Trophoblast cell (in vitro differentiated cells and primary cell): ENCODE measurements around the gene LBX2.
"Not testable (repeated sequence)": the region's sequence is repeated elsewhere in the genome, so short reads cannot be mapped to it uniquely, and the experiment has no call there.

Experiments used
- DNase-seq, 2 donors: peaks; one replicate each; pipeline ENCODE4 v3.0.0-alpha.2; 2016
- H2AFZ ChIP-seq: 2 replicates; pipeline ENCODE4 v1.6.1; 2013; ENCODE audit warnings: low read length, moderate library complexity, mild to moderate bottlenecking; ENCODE audit not compliant: insufficient read depth, poor library complexity
- H2AK5ac ChIP-seq: 2 replicates; pipeline ENCODE4 v1.6.1; 2013; ENCODE audit warnings: mild to moderate bottlenecking, low read length
- H2BK120ac ChIP-seq: 2 replicates; pipeline ENCODE4 v1.6.1; 2013; ENCODE audit warnings: low read length, mild to moderate bottlenecking, moderate library complexity; ENCODE audit not compliant: insufficient read depth, poor library complexity
- H2BK12ac ChIP-seq: 2 replicates; pipeline ENCODE4 v1.6.1; 2013; ENCODE audit warnings: mild to moderate bottlenecking, low read length, moderate library complexity
- H2BK5ac ChIP-seq: 2 replicates; pipeline ENCODE4 v1.6.1; 2013; ENCODE audit warnings: low read length, low read depth, moderate library complexity, mild to moderate bottlenecking; ENCODE audit not compliant: poor library complexity
- H3K14ac ChIP-seq: 2 replicates; pipeline ENCODE4 v1.6.1; 2013; ENCODE audit warnings: mild to moderate bottlenecking, low read length
- H3K18ac ChIP-seq: 2 replicates; pipeline ENCODE4 v1.6.1; 2013; ENCODE audit warnings: mild to moderate bottlenecking, low read length
- H3K23ac ChIP-seq: 2 replicates; pipeline ENCODE4 v1.6.1; 2013; ENCODE audit warnings: low read length
- H3K27ac ChIP-seq: 2 replicates; pipeline ENCODE4 v1.5.1; 2013; ENCODE audit warnings: low read depth, mild to moderate bottlenecking, inconsistent platforms, low read length, moderate library complexity
- H3K27me3 ChIP-seq: 2 replicates; pipeline ENCODE4 v1.6.1; 2013; ENCODE audit warnings: inconsistent platforms, mild to moderate bottlenecking, low read length, moderate library complexity; ENCODE audit not compliant: insufficient read depth
- H3K36me3 ChIP-seq, 2 experiments: 1 replicate in 1 of 2; 2 replicates in 1 of 2; pipeline ENCODE4 v1.6.1; 2013; ENCODE audit warnings: low read length in 2 of 2, mild to moderate bottlenecking in 2 of 2, moderate library complexity in 1 of 2; ENCODE audit not compliant: insufficient read depth in 2 of 2, control insufficient read depth in 1 of 2
- H3K4ac ChIP-seq: 2 replicates; pipeline ENCODE4 v1.6.1; 2013; ENCODE audit warnings: low read depth, mild to moderate bottlenecking, low read length, moderate library complexity
- H3K4me1 ChIP-seq, 2 experiments: 1 replicate in 1 of 2; 2 replicates in 1 of 2; pipeline ENCODE4 v1.6.1; 2013; ENCODE audit warnings: low read length in 2 of 2, mild to moderate bottlenecking in 2 of 2, moderate library complexity in 1 of 2; ENCODE audit not compliant: insufficient read depth in 2 of 2, control insufficient read depth in 1 of 2
- H3K4me2 ChIP-seq: 2 replicates; pipeline ENCODE4 v1.6.1; 2013; ENCODE audit warnings: inconsistent platforms, mild to moderate bottlenecking, low read length, moderate library complexity
- H3K4me3 ChIP-seq: 2 replicates; pipeline ENCODE4 v1.5.1; 2013; ENCODE audit warnings: mild to moderate bottlenecking, low read depth, low read length, inconsistent platforms
- H3K79me1 ChIP-seq: one replicate; pipeline ENCODE4 v1.6.1; 2013; ENCODE audit warnings: low read length
- H3K79me2 ChIP-seq: 2 replicates; pipeline ENCODE4 v1.6.1; 2013; ENCODE audit warnings: low read length, mild to moderate bottlenecking; ENCODE audit not compliant: control insufficient read depth, insufficient read depth, poor library complexity
- H3K9ac ChIP-seq: 2 replicates; pipeline ENCODE4 v1.6.1; 2013; ENCODE audit warnings: mild to moderate bottlenecking, low read length
- H3K9me3 ChIP-seq: 2 replicates; pipeline ENCODE4 v1.6.1; 2013; ENCODE audit warnings: low read depth, mild to moderate bottlenecking, control low read depth, inconsistent platforms, low read length; ENCODE audit not compliant: insufficient read depth
- H4K12ac ChIP-seq: 2 replicates; pipeline ENCODE4 v1.6.1; 2013; ENCODE audit warnings: low read depth, mild to moderate bottlenecking, low read length, moderate library complexity
- H4K8ac ChIP-seq: 2 replicates; pipeline ENCODE4 v1.6.1; 2013; ENCODE audit warnings: low read depth, mild to moderate bottlenecking, low read length, moderate library complexity
- H4K91ac ChIP-seq: one replicate; pipeline ENCODE4 v1.6.1; 2013; ENCODE audit warnings: low read depth, mild to moderate bottlenecking, low read length, moderate library complexity
- WGBS: extraction: QIAGEN DNeasy Blood & Tissue Kit; methylation state at CpG from one replicate; pipeline ENCODE4 v1.1.7; 2013; ENCODE audit warnings: missing lambda C conversion rate; ENCODE audit not compliant: insufficient read length, insufficient coverage; ENCODE audit errors: extremely low coverage; 5-methylcytosine and 5-hydroxymethylcytosine counted together

The LBX2 gene

DNA sequence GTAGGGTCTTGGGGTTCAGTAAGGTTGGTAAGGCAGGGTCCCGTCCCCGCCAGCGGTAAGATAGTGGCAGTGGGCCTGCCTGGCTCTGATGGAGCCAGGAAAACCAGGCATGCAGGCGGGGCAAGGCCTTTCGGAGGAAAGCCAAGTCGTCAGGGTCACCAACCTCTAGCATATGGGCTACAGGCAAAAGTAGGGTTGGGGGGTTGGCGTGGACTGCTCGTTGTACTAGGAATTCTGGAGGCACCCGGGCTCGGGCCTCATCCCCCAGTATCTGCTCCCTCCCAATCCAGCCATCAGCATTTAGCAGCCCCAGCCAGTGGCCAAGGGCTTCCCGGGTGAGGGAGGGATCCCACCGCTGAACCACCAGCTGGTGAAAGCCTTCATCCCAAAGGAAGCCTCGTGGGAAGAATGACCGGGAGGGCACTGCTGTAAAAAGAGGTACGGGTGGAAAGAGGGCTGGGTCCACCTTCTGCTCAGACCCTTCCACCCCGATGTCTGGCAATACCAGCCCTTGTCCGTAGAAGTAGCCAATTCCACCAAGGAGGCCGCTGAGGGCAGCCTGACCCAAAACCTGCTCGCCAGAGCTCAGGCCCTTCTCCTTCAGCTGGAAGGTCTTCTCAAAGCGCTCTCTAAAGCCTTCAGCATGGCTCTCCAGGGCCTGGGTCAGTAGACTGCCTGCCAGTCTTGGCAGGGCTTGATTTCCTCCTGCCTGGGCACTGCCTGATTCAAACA lies 37.2 kb downstream of the LBX2 start:
- Histone ChIP-seq H3K4me3 (no peak overlapping the region), H4K8ac (no peak overlapping the region), H3K79me1 (peaks cover 19% of the 10 kb centered on the region), H2AK5ac (no peak overlapping the region), H3K79me2 (peaks cover 19% of the 10 kb centered on the region), H2BK120ac (no peak overlapping the region), H3K4ac (no peak overlapping the region), H3K14ac (no peak overlapping the region), H2BK5ac (no peak overlapping the region), H3K27ac (no peak overlapping the region), H4K91ac (no peak overlapping the region), H2AFZ (no peak overlapping the region), H3K4me2 (no peak overlapping the region), H3K18ac (no peak overlapping the region), H3K9me3 (peaks cover 5% of the 10 kb centered on the region), H2BK12ac (no peak overlapping the region), H3K9ac (no peak overlapping the region), H4K12ac (no peak overlapping the region), H3K23ac (no peak overlapping the region), H3K27me3 (no peaks in the 10 kb centered on the region), H3K4me1 (peaks cover 6 to 12% of the 10 kb centered on the region in 2 experiments), H3K36me3 (peaks cover 34 to 36% of the 10 kb centered on the region in 2 experiments)
- no CpG with 5 or more reads among the region's 20 CpGs for WGBS
- no peak for DNase-seq

GRCh38 chr2:74461187-74462053 lies 38.0 kb downstream of the LBX2 start:
- H3K14ac ChIP-seq = no peak overlapping the region
- no peak overlapping the region for H3K23ac ChIP-seq
- H4K12ac ChIP-seq = no peak overlapping the region
- H2BK12ac ChIP-seq = no peak overlapping the region
- H3K4me2 ChIP-seq = no peak overlapping the region
- no peaks in the 10 kb centered on the region for H3K27me3 ChIP-seq
- no peak overlapping the region for H3K4ac ChIP-seq
- H2BK5ac ChIP-seq = no peak overlapping the region
- H4K8ac ChIP-seq = no peak overlapping the region
- peaks cover 5% of the 10 kb centered on the region for H3K9me3 ChIP-seq
- peaks cover 19% of the 10 kb centered on the region for H3K79me2 ChIP-seq
- H4K91ac ChIP-seq = no peak overlapping the region
- H3K79me1 ChIP-seq = peaks cover 21% of the 10 kb centered on the region
- H3K9ac ChIP-seq = no peak overlapping the region
- peaks cover 6 to 12% of the 10 kb centered on the region in 2 experiments for H3K4me1 ChIP-seq
- no peak overlapping the region for H3K4me3 ChIP-seq
- H2BK120ac ChIP-seq = no peak overlapping the region
- WGBS = no CpG with 5 or more reads among the region's 27 CpGs
- no peak for DNase-seq
- H3K18ac ChIP-seq = no peak overlapping the region
- no peak overlapping the region for H3K27ac ChIP-seq
- no peak overlapping the region for H2AK5ac ChIP-seq
- no peak overlapping the region for H2AFZ ChIP-seq
- peaks cover 34 to 36% of the 10 kb centered on the region in 2 experiments for H3K36me3 ChIP-seq

GRCh38 chr2:74460187-74460586 lies 39.2 kb downstream of the LBX2 start:
- DNase-seq, H3K18ac ChIP-seq: not testable (repeated sequence)
- WGBS = no CpG with 5 or more reads among the region's 10 CpGs

GRCh38 chr2:74459503-74460118 lies 39.8 kb downstream of the LBX2 start:
- H4K8ac ChIP-seq = peak overlapping the region; percentile 23
- not testable (repeated sequence) for H3K23ac ChIP-seq, H3K14ac ChIP-seq, H3K27me3 ChIP-seq, H3K27ac ChIP-seq, DNase-seq, H2BK12ac ChIP-seq, H3K4me3 ChIP-seq, H2AFZ ChIP-seq, H2BK5ac ChIP-seq, H3K18ac ChIP-seq, H3K9me3 ChIP-seq, H2BK120ac ChIP-seq, H4K91ac ChIP-seq
- H3K79me1 ChIP-seq = peaks cover 16% of the 10 kb centered on the region
- peak overlapping the region; percentile 30 for H2AK5ac ChIP-seq
- H3K79me2 ChIP-seq = peaks cover 14% of the 10 kb centered on the region
- H4K12ac ChIP-seq = peak overlapping the region; percentile 55
- WGBS = 100% methylated on average over 1 of the region's 13 CpGs
- H3K36me3 ChIP-seq = peaks cover 34% of the 10 kb centered on the region in 2 experiments
- peaks cover 11 to 19% of the 10 kb centered on the region in 2 experiments for H3K4me1 ChIP-seq
- H3K4ac ChIP-seq = peak overlapping the region; percentile 28
- H3K4me2 ChIP-seq = peak overlapping the region; percentile 78
- peak overlapping the region; percentile 5 for H3K9ac ChIP-seq

More at GRCh38 chr2:74460187-74460586, 39.2 kb downstream of the LBX2 start:
- not testable (repeated sequence) for H3K9me3 ChIP-seq, H3K4me2 ChIP-seq, H3K23ac ChIP-seq, H2BK120ac ChIP-seq, H2AFZ ChIP-seq, H2BK5ac ChIP-seq, H4K8ac ChIP-seq, H3K14ac ChIP-seq, H3K4ac ChIP-seq, H4K12ac ChIP-seq, H2BK12ac ChIP-seq, H3K27me3 ChIP-seq, H3K27ac ChIP-seq, H4K91ac ChIP-seq, H3K4me3 ChIP-seq, H3K9ac ChIP-seq, H2AK5ac ChIP-seq
- Histone ChIP-seq H3K36me3 (peaks cover 34 to 36% of the 10 kb centered on the region in 2 experiments), H3K79me2 (peaks cover 19% of the 10 kb centered on the region), H3K79me1 (peaks cover 21% of the 10 kb centered on the region), H3K4me1 (peaks cover 11 to 18% of the 10 kb centered on the region in 2 experiments)
